Osteoblast (primary cell): ENCODE measurements around the gene SEPTIN12. TPM values are rescaled to one million over a fixed set of nuclear protein-coding genes. Genes with fewer than 3 reads are reported as not detected.

Source experiments
- DNase-seq: peaks from one replicate; pipeline ENCODE4 v3.0.0; 2011; ENCODE audit warnings: low spot score, mixed read lengths; ENCODE audit not compliant: insufficient read length; ENCODE audit errors: missing footprints
- H2AFZ ChIP-seq: 2 replicates; pipeline ENCODE4 v1.6.0; 2011; ENCODE audit warnings: mild to moderate bottlenecking, low read length
- H3K27ac ChIP-seq: 2 replicates; pipeline ENCODE4 v1.5.1; 2011; ENCODE audit warnings: mild to moderate bottlenecking, low read depth, low read length, moderate library complexity
- H3K27me3 ChIP-seq: 2 replicates; pipeline ENCODE4 v1.6.0; 2012; ENCODE audit warnings: mild to moderate bottlenecking, control low read depth, inconsistent platforms, low read length, moderate library complexity; ENCODE audit not compliant: insufficient read depth
- H3K36me3 ChIP-seq: 2 replicates; pipeline ENCODE4 v1.5.1; 2011; ENCODE audit warnings: mild to moderate bottlenecking, low read length, control low read depth, moderate library complexity; ENCODE audit not compliant: insufficient read depth
- H3K4me1 ChIP-seq: 2 replicates; pipeline ENCODE4 v1.5.1; 2011; ENCODE audit warnings: mild to moderate bottlenecking, low read length, control low read depth, moderate library complexity; ENCODE audit not compliant: insufficient read depth
- H3K4me2 ChIP-seq: 2 replicates; pipeline ENCODE4 v1.6.0; 2011; ENCODE audit warnings: mild to moderate bottlenecking, low read length; ENCODE audit not compliant: insufficient read depth
- H3K4me3 ChIP-seq: fragments of 200-600 bp; sonication (generic); 3 replicates; pipeline ENCODE4 v1.5.1; 2012; ENCODE audit warnings: mild to moderate bottlenecking, low read length, inconsistent platforms; ENCODE audit not compliant: insufficient read depth
- H3K79me2 ChIP-seq: 2 replicates; pipeline ENCODE4 v1.6.0; 2012; ENCODE audit warnings: mild to moderate bottlenecking, low read length, control low read depth, inconsistent platforms; ENCODE audit not compliant: insufficient read depth
- H3K9me3 ChIP-seq: 2 replicates; pipeline ENCODE4 v1.5.1; 2011; ENCODE audit warnings: low read depth, low read length, control low read depth
- H4K20me1 ChIP-seq: 2 replicates; pipeline ENCODE4 v1.6.0; 2012; ENCODE audit warnings: mild to moderate bottlenecking, low read length, control low read depth; ENCODE audit not compliant: insufficient read depth
- CTCF ChIP-seq: IDR thresholded peaks from 2 replicates; pipeline ENCODE4 v1.5.1; 2011; ENCODE audit warnings: mild to moderate bottlenecking, low read depth, low read length, moderate library complexity; ENCODE audit errors: extremely low read depth
- total RNA-seq: library from RNA; depleted of rRNA; stranded (reverse); fragments of >200 nt; gene quantifications from 2 replicates; pipeline ENCODE4 v1.2.3, GENCODE V29; 2012

Gene SEPTIN12
- total RNA-seq, 1 donor, result not detected

DNA sequence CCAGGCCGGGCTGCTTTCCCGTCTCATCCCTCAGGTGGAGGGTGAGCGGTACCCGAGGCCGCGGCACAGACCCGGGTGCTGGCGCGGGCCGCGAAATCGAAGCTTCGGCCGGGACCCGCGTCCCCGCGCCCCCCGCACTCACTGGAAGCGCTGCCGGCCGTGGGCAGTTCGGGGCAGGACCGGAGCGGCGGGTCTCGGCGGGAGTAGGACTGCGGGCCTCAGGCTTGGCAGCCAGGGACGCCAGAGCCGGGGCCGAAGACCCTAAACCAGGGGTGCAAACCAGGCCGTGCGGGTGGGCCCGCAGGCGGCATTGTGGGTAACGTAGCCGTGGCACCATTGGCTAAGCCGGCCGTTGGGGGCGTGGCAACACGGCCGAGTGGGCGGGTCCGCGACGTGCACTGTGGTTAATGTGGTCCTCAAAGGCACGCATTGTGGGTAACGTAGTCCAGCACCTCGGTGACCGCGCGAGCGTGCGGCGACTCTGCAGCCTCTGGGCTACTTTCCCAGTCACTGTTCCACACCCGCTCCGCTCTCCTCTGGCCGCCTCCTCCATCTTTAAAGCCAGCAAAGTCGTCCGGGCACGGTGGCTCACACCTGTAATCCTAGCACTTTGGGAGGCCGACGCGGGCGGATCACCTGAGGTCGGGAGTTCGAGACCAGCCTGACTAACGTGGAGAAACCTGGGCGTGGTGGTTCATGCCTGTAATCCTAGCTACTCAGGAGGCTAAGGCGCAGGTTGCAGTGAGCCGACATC, 21.1 kb downstream of the SEPTIN12 start, which contains the start of gene ZNF500:
ZNF500 (minus strand) TSS at position 288 of the 754 bp plus-strand sequence. CDS start 1,184 bp downstream, outside the sequence.
- Histone ChIP-seq H3K27ac (peak within 1 kb of the TSS; percentile 89), H3K9me3 (no peaks in the 10 kb centered on the region)
- peak; percentile 99 for DNase-seq

DNA sequence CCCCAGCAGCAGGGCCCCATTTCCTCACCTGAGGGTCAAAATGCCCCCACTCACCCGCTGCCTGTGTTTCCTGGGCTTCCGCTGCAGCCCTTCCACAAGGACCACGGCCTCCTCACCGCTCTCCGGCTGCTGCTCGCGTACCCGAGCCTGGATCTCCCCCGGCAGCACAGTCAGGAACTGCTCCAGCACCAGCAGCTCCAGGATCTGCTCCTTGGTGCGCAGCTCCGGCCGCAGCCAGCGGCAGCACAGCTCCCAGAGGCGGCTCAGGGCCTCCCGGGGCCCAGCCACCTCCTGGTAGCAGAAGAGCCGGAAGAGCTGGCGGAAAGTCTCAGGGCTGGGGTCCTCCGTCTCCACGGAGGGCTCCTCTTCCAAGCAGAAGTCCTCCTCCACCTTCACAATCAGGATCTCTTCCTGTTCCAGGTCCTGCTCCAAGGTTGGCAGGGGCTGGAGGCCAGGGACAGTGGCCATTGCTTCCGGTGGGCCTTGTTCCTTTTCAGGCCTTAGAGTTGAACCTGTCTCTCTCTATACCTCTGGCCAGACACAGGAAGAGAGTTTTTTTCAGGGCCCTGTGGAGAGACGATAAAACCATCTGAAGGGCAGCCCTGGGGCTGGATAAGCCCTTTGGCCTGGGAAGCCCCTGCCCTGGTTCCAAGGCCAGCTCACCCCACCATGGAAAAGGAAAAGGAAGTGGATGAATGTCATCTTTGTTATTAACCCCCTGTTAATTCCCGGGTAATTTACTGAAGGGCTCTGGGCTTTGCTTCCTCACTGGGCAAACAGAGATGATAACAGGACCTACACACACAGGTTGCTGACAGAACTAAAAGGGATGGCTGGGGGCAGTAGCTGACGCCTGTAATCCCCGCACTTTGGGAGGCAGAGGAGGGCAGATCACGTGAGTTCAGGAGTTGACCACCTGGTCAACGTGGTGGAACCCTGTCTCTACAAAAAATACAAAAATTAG, 22.4 kb downstream of the SEPTIN12 start:
- Histone ChIP-seq H2AFZ (peak overlapping the region; percentile 83), H3K36me3 (peaks cover 37% of the 10 kb centered on the region), H3K27me3 (no peaks in the 10 kb centered on the region), H4K20me1 (peaks cover 4% of the 10 kb centered on the region), H3K4me2 (peak overlapping the region; percentile 80), H3K4me3 (peak overlapping the region; percentile 99), H3K79me2 (peaks cover 34% of the 10 kb centered on the region), H3K27ac (peak overlapping the region; percentile 83), H3K9me3 (no peaks in the 10 kb centered on the region), H3K4me1 (peaks cover 20% of the 10 kb centered on the region)
- TF ChIP-seq CTCF, result no peak
- DNase-seq, result peak; percentile 79

More for the DNA sequence above, 21.1 kb downstream of the SEPTIN12 start, which contains the start of gene ZNF500:
- peak within 1 kb of the TSS; percentile 99 for H3K4me2 ChIP-seq
- H3K36me3 ChIP-seq, result peaks cover 27% of the 10 kb centered on the region
- H3K79me2 ChIP-seq, result peaks cover 34% of the 10 kb centered on the region
- H3K4me3 ChIP-seq, result peak within 1 kb of the TSS; percentile 99
- no peaks in the 10 kb centered on the region for H3K27me3 ChIP-seq
- peaks cover 20% of the 10 kb centered on the region for H3K4me1 ChIP-seq
- no peak for TF ChIP-seq CTCF
- peaks cover 4% of the 10 kb centered on the region for H4K20me1 ChIP-seq
- peak within 1 kb of the TSS; percentile 97 for H2AFZ ChIP-seq

- peaks cover 34% of the 10 kb centered on the region for H3K79me2 ChIP-seq
- peaks cover 55% of the 10 kb centered on the region for H3K36me3 ChIP-seq
- no peak for TF ChIP-seq CTCF
Measured at GRCh38 chr16:4763791-4764190, 24.4 kb downstream of the SEPTIN12 start.

GRCh38 chr16:4762205-4762604, 25.9 kb downstream of the SEPTIN12 start:
- DNase-seq, result peak; percentile 29
- Histone ChIP-seq H3K4me2 (no peak overlapping the region), H3K4me1 (peaks cover 8% of the 10 kb centered on the region), H2AFZ (no peak overlapping the region), H3K27me3 (no peaks in the 10 kb centered on the region), H3K79me2 (peaks cover 34% of the 10 kb centered on the region), H3K9me3 (no peaks in the 10 kb centered on the region), H3K27ac (no peak overlapping the region), H3K4me3 (no peak overlapping the region), H3K36me3 (peaks cover 67% of the 10 kb centered on the region), H4K20me1 (peaks cover 9% of the 10 kb centered on the region)
- no peak for TF ChIP-seq CTCF

More at GRCh38 chr16:4763791-4764190, 24.4 kb downstream of the SEPTIN12 start:
- Histone ChIP-seq H3K4me2 (no peak overlapping the region), H3K27me3 (no peaks in the 10 kb centered on the region), H2AFZ (no peak overlapping the region), H4K20me1 (peaks cover 9% of the 10 kb centered on the region), H3K4me3 (no peak overlapping the region), H3K4me1 (peaks cover 16% of the 10 kb centered on the region), H3K27ac (no peak overlapping the region), H3K9me3 (no peaks in the 10 kb centered on the region)
- DNase-seq, result peak; percentile 3
